ENCODE data around the gene SLC35G3.

The SLC35G3 gene

DNA sequence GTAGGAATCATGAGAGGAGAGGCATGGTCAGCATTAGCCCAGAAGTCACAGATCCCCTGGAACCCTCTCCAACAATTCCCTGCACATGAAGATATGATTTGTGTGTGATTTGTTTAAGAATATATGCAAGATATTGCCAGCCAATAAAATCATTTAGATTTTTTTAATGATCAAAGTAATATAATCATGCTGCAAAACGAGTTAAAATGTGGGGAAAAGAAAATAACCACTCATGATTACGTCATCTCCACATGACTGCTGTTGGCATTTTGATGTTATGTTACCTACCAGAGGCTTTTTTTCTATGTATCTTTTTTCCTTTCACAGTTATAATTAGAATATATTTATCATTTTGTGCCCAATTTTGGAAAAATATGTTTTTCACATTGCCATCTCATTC, 22.4 kb downstream of the SLC35G3 start:
- TF ChIP-seq, protein P1, sequence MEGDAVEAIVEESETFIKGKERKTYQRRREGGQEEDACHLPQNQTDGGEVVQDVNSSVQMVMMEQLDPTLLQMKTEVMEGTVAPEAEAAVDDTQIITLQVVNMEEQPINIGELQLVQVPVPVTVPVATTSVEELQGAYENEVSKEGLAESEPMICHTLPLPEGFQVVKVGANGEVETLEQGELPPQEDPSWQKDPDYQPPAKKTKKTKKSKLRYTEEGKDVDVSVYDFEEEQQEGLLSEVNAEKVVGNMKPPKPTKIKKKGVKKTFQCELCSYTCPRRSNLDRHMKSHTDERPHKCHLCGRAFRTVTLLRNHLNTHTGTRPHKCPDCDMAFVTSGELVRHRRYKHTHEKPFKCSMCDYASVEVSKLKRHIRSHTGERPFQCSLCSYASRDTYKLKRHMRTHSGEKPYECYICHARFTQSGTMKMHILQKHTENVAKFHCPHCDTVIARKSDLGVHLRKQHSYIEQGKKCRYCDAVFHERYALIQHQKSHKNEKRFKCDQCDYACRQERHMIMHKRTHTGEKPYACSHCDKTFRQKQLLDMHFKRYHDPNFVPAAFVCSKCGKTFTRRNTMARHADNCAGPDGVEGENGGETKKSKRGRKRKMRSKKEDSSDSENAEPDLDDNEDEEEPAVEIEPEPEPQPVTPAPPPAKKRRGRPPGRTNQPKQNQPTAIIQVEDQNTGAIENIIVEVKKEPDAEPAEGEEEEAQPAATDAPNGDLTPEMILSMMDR (IDR thresholded peaks at IDR 0.05; ENCODE audit: insufficient read depth, missing control alignments) = no peak
- DNase-seq (ENCODE audit: insufficient read length, low spot score) (no peak), FAIRE-seq (no peak)

DNA sequence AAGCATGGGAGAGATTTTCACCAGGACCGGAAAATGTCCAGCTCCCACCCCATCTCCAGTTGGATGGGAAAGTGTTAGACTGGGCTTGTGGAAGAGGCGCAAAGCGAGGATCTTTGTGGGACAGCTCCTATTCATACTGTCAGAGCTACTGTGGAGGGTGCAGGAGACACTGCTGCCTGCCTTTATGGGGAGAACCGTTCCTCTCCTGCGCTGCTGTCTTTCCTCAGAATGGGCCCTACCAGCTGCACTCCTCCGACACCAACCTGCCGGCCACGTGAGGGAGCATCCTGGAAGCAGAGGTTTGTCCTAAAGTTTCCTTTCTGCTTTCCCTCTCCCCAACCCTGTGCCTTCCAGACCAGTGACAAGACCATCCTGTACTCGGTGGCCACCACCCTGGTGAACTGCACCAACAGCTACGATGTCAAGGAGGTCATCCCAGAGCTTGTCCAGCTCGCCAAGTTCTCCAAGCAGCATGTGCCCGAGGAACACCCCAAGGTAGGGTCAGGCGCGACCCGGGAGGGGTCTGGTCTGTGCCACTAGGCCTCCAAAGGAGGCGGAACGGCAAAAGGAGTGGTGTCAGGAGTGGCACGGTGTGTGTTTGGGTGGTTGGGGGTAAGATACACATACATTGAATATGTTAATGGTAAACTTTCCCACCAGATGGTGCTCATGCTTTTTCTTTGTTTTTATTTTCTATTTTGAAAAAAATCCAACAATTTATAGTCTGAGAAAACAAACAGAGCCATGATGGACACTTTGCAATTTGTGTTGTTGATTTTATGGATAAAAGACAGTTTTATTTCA, 23.0 kb downstream of the SLC35G3 start:
- no peak for FAIRE-seq
- no peak for DNase-seq (ENCODE audit: insufficient read length, low spot score)
- TF ChIP-seq, protein P1 (IDR thresholded peaks at IDR 0.05; ENCODE audit: insufficient read depth, missing control alignments) = no peak

DNA sequence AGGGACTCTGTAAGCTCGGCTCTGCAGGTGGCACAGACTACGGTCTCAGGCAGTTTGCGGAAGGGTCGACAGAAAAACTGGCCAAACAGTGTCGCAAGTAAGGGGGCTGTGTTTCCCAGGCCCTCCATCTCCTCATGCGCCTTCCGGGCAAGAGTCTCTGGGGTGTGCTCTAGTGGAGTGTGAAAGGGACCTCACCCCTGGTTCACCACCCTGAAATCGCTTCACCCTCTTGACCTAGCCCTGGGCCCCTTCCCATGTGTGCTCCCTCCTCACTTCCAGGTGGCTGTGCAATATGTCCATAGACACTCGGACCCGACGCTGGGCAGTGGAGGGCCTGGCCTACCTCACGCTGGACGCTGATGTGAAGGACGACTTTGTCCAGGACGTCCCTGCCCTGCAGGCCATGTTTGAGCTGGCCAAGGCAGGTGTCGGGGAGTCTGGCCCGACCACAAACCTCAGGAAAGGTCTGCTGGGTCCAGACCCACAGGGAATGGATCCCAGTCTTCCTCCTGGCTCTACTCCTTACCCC, 24.3 kb downstream of the SLC35G3 start:
- DNase-seq (ENCODE audit: insufficient read length, low spot score) = no peak
- TF ChIP-seq, protein P1 (IDR thresholded peaks at IDR 0.05; ENCODE audit: insufficient read depth, missing control alignments) = no peak
- FAIRE-seq = no peak

DNA sequence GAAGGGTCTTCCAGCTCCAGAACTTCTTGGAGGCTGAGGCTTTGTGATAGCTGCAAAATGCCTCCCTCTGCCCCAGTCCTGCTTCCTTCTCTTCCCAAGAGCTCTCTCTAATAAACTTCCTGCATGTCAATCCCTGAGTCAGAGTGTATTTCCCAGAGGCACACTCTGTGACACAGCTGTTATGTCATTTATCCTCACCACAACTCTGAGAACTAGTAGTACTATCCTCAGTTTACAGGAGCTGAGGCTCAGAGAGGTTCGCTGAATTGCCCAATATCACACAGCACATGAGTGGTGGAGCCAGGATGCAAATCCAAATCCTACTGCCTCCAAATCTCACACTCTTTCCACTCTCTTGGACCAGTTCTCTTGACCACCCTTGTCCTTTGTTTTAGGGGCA, 26.5 kb downstream of the SLC35G3 start:
- no peak for FAIRE-seq
- TF ChIP-seq, protein P1 (IDR thresholded peaks at IDR 0.05; ENCODE audit: insufficient read depth, missing control alignments) = no peak
- no peak for DNase-seq (ENCODE audit: insufficient read length, low spot score)

DNA sequence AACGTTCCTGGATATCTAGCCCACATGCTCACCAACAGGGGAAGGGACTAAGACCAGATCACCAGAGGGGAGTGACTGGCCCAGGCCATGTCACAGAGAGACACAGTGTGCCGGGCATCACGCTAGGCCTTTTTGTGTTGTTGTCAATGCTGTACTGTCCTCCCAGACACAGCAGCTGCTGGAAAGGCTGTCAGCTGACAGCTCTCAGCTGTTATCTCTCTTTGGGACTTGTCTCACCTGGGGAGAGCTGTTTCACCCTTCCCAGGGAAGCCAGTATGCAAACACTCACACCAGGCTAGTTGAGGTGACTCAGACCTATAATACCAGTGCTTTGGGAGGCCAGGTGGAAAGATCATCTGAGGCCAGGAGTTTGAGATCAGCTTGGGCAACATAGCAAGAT, 27.1 kb downstream of the SLC35G3 start:
- FAIRE-seq = no peak
- DNase-seq (ENCODE audit: insufficient read length, low spot score) = no peak
- TF ChIP-seq, protein P1 (IDR thresholded peaks at IDR 0.05; ENCODE audit: insufficient read depth, missing control alignments) = no peak

DNA sequence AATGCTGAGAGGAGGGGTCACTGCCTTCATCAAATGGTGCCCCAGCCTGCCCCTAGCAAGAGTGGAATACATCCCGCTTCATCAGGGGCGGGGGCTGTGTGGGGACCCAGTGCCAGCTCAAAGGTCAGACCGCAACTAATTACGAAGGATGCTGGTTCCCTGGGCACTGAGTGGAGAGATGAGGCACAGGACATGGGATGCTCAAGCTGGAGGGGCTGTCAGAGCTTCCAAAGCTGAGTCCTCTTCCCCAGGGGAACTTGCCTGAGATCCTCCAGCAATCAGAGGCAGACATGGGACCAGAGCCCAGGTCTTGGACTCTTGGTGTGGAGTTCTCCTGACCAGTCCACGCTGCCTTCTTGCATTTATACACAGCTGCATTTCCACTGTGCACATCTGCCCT, 27.7 kb downstream of the SLC35G3 start:
- FAIRE-seq (no peak), DNase-seq (ENCODE audit: insufficient read length, low spot score) (no peak)
- TF ChIP-seq, protein P1 (IDR thresholded peaks at IDR 0.05; ENCODE audit: insufficient read depth, missing control alignments) = no peak

DNA sequence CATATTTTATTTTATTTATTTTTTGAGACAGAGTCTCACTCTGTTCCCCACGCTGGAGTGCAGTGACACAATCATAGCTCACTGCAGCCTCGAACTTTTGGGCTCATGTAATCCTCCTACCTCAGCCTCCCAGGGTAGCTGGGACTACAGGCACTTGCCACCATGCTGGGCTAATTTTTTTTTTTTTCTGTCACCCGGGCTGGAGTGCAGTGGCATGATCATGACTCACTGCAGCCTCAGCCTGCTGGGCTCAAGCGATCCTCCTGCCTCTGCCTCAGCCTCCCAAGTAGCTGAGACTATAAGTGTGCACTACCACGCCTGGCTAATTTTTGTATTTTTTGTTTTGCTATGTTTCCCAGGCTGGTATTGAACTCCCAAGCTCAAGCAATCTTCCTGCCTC, 29.5 kb downstream of the SLC35G3 start:
- TF ChIP-seq, protein P1 (IDR thresholded peaks at IDR 0.05; ENCODE audit: insufficient read depth, missing control alignments) = no peak
- DNase-seq (ENCODE audit: insufficient read length, low spot score) (no peak), FAIRE-seq (no peak)
